Left kidney (tissue), 2 donors: ENCODE data around the gene RASGRP1. TPM values are rescaled to one million over a fixed set of nuclear protein-coding genes. Genes with fewer than 3 reads are reported as not detected.

Source experiments
- DNase-seq: peaks from one replicate; pipeline ENCODE4 v3.0.0-alpha.2; 2013
- polyA plus RNA-seq: library from polyadenylated mRNA; unstranded; fragments of 120-200 nt; gene quantifications from one replicate; pipeline ENCODE4 v1.2.1, GENCODE V29; 2013; ENCODE audit not compliant: insufficient read length

The RASGRP1 gene
- polyA plus RNA-seq, 1 donor: 15.1 TPM

- DNase-seq: no peak
These were observed 12.2 kb upstream of the RASGRP1 start for GRCh38 chr15:38576837-38577236.

- no peak for DNase-seq
These were observed 11.6 kb upstream of the RASGRP1 start for GRCh38 chr15:38576261-38576660.

DNA sequence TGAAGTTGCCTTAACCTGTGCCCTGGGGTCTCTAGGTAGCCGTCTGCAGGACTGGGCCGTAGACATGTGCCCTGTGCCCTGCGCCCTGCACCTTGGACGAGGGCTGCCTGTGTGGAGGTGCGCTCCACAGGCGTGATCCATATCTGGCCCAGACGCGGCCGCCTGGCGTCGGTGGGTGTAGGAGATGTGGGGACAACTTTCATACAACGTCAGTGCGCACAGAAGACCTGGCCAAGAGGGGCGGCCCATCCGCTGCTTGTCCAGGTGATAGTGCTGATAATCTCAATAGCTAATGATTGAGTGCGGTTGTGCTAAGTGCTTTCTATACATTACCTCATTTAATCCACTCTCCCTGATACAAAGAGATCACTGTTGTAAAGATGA is 665 bp upstream of the RASGRP1 start:
- no peak for DNase-seq

DNA sequence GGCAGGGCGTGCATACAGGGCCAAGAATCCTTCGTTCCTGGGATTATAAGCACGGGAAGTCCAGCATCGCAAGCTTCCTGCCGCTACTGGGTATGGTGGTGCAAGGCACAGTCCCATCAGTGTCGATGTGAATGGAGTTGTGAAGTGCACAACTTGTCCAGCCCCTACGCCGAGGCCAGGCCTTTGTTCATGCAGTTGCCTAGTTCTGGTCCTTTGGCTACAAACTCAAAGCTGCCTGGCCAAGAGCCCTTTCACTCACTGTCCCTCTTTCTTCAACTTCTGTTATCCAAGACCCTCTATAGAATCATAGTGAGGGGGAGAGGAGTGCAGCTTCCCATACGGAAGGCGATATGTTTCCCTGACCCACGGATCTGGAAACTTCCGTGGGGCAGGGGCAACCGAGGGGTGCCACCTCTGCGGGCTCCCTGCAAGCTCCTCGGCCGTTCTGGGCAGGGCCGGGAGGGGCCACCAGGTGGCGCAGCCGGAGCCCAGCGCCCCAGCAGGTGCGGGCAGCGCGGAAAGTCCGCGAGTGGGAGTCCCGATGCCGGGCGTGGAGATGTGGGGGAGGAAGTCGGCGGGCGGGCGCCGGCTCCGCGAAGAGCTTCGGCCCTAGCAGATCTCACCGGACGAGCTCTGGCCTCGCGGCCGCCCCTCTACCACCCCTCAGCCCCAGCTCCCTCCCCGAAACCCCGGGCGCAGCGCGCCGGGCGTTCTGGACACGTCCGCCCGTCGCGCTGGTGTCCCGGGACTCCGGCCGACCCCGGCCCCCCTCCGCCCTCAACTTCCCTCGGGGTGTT is 693 bp downstream of the RASGRP1 start:
- DNase-seq: peak; percentile 69

DNA sequence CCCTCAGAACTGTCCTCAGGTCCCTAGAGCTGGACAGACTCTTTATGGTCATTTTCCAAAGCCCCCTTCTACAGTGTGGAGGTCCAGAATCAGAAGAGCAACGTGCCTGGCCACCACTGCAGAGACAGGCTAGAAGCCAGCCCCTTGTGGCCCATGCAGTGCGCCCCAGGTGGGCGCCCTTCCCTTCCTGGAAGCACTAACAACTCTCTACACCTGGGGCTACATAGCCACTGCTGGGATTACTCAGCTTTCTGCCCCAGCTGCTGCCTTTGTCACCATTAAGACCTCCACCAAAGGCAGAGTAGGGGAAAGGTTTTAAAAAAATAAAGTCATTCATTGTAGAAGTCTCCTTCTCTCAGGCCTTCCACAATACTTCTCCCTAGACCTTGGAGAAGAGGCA is 2.3 kb downstream of the RASGRP1 start:
- DNase-seq: no peak

DNA sequence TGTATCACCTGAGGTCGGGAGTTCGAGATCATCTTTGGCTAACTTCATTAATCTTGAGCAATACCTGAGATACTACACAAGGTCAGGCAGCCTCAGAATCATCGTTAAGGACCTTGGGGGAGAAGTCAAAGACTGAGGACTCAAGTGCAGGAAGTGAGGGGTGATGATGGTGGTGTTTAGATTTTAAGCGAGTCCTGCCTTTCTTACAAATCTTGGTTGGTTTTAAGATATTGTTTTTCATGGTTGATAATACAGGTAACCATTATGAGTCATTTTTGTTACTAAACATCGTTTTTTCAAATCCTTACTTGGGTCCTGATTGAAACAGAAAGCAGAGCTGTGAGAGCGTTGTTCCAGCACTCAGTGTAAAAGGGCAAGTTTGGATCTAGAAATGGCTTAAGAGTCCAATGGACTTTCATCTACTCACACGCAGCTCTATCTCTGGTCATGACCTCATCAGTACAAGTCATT is 4.1 kb downstream of the RASGRP1 start:
- DNase-seq: no peak

DNA sequence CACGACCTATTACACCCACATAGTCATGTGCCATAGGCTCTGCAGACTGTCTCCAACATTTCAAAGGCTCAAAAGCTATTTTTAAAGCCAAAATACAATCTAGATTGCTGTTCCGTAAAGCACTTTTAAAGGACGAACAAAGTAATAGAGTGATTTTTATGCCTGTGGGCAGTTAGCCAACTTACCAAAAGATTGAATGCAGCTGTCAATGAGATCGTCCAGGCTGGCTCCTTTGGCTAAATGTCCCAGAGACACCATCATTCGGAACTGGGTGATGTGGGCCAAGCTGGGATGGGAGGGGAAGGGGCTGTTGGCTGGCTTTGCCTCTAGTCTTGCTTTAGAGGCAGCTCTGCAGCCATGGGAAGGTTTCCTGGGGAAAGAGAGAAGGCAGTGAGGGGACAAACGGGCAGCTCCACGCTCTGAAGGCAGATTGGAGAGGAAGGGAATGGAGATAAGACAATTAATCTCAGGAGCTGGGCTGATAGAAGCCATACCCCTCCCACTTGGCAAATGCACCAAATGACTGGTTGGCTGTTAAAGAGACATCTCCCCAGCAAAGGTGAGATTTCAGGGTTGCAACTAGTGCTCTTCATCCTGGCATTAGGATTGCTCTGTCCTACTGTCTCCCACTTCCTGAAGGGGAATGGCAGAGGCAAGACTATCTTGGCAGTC is 4.8 kb downstream of the RASGRP1 start:
- no peak for DNase-seq

DNA sequence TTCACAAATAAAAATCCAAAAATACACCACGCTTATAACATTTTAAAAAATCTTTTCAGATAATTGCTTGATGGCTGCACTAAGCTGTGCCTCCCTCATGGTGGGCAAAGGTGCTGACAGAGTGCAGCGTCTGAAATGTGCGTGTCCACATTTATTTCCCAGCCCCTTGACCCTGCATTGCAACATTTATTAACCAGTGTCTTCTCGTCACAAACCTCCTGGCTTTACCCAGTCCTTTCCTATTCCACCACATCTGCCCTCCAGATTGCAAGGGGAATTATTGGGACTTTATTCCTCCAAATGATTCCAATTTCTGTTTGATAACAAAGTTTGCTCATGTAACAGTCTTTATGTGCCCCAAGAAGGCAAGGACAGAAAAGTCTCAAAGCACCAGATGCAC is 5.5 kb downstream of the RASGRP1 start:
- DNase-seq: no peak

DNA sequence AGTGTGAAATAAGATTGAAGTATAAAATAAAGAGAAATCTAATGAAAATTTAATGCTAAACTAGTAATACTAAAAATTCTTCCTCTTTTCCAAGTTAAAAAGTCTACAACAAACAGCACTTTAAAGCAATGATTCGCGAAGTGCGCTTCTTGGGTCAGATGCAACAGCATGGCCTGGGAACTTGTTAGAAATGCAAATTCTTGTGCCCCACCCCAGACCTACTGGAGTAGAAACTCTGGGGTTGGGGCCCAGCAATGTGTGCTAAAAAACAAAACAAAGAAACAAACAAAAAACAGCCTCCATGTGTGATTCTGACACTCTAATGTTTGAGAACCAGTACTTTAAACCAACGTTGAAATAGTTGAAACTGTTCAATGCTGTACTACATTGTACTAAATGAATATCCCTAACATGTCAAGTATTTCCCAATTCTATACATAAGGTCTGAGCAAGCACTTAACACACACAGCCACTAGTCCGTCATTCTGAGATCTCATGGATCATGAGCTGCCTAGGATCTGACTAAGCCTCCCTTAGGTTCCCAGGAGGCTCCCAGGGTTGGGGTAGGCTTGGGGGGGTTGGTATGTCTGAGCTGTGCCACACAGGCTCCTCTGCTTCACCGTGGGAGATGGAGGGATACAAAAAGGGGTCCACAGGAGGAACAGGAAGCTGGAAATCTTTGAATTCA is 6.1 kb downstream of the RASGRP1 start:
- no peak for DNase-seq

GRCh38 chr15:38557921-38558320 is 6.7 kb downstream of the RASGRP1 start:
- no peak for DNase-seq

- no peak for DNase-seq
These were observed 8.8 kb downstream of the RASGRP1 start for GRCh38 chr15:38555686-38556334.

GRCh38 chr15:38554354-38554753 is 10.3 kb downstream of the RASGRP1 start:
- no peak for DNase-seq

DNA sequence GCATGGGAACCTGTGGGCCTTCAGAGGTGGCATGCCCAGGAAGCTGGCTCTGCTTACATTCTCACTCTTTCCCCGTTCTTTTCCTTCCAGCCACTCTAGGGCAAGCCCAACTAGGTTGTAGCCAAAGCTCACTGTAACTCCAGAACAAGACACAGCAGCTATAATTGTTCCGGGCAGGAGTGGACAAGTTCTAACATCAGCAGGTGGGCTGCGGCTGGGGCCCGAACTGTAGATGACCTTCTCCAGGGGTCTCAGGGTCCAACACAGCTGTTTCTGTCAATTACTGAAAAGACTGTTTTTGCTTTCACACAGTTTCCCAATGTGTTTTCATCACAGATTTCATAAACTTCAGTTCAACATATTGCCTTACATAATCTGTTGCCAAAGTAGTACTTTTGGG is 11.5 kb downstream of the RASGRP1 start:
- no peak for DNase-seq

DNA sequence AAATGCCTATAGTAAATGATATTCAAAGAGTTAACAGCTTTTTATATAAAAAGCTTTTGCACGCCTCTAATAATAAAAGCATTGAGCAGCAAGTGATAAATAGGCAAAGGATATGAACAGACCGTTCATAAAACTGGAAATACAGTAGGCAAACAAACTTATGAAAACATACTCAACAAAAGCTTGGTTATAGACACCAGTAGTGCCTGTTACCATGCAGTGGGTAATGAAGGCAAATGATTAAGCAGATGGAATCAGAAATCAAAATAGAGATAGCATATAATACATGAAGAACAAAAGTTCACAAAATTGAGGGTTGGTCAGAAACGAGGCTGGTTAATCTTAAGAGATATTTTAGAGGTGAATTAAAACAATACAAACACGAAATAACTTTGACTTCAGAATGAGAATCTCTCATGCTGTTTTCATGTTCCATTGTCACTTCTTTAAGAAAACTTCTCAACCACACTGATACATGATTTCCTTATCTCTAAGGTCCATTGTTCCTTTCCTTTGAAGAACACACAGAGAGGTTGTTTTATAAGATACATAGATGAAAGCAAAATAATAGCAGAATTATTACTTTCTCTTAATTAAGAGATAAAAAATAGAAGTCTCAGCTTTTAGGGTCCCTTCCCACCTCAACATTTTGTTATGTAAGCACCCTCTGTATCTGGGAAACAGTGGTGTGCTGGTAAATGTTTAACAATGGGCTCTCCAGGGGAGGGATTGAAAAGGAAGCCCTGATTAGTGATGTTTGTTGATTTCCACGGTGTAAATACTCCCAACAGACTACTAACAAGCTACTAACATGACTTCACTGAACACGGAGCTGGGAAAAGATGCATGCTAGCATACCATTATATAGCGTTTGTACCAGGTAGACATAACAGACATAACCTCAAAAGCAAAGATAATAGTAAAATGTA is 12.6 kb downstream of the RASGRP1 start:
- DNase-seq: no peak

GRCh38 chr15:38549222-38549621 is 15.4 kb downstream of the RASGRP1 start:
- no peak for DNase-seq

DNA sequence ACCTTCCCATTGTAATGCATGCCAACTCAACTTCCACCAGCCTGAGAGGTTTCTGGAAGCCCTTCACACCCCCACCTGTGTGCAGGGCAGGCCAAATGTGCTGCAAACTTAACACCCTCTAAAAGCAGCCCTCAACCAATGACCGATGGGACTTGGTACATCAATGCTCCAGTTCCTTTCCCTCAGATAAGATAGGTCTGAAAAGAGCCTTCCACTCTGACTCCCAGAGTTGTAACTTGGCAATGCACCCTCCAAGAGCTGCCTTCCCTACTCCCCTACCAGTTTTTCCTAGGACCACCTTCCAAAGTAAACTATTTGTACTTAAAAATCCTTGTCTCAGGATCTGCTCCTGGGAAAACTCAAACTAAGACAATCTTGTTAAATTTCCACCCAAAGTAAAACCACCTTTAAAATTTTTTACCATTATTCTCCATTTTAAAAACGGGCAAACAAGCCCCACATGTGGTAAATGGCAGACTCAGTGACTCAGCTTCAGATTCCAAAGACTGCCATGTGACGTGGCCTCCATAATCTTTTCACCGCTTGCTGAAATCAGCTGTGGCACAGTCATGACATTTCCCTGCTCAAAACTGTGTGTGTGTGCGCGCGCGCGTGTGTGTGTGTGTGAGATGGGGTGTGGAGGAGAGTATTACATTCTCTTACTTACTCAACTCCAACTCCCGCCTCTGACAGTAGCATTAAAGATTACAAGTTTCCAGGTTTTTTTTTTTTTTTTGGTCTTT is 17.2 kb downstream of the RASGRP1 start:
- DNase-seq: no peak

GRCh38 chr15:38545179-38545578 is 19.4 kb downstream of the RASGRP1 start:
- no peak for DNase-seq

DNA sequence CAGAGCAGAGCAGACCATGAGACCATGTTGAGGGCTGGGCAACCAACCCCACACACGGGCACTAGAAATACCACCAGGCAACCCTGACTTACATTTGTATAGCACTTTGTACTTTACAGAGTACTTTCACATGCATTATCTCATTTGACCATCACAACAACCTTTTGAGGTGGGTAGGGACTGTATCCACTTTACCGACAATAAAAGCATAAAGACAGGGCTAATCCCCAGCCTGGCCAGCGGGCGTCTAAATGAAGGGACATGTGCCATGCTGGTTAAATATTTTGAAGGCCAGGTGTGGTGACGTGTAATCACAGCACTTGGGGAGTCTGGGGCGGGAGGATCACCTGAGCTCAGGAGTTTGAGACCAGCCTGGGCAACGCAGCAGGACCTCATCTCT is 23.6 kb downstream of the RASGRP1 start:
- DNase-seq: no peak

- no peak for DNase-seq
These were observed 24.1 kb downstream of the RASGRP1 start for GRCh38 chr15:38540510-38540909.

GRCh38 chr15:38539008-38539343 is 25.6 kb downstream of the RASGRP1 start:
- DNase-seq: no peak
